GM12878 (cell line): ENCODE results near the gene CLASP1. TPM values are rescaled to one million over a fixed set of nuclear protein-coding genes. Genes with fewer than 3 reads are reported as not detected.

Experiments
- CBX3 ChIP-seq: fragments of 200-600 bp; sonication (generic); IDR thresholded peaks from 2 replicates; pipeline ENCODE4 v1.6.1; 2016; ENCODE audit warnings: low read depth, borderline replicate concordance
- CHD4 ChIP-seq: fragments of 200-600 bp; sonication (generic); IDR thresholded peaks from 2 replicates; pipeline ENCODE4 v1.6.1; 2016; ENCODE audit warnings: mild to moderate bottlenecking
- CREM ChIP-seq: IDR thresholded peaks from 2 replicates; pipeline ENCODE4 v1.6.1; 2014; ENCODE audit warnings: antibody characterized with exemption, low read depth
- DPF2 ChIP-seq: fragments of 450-650 bp; IDR thresholded peaks from 2 replicates; pipeline ENCODE4 v1.6.1; 2017; ENCODE audit warnings: mild to moderate bottlenecking
- EED ChIP-seq: sonication (generic); IDR thresholded peaks from 2 replicates; pipeline ENCODE4 v1.6.1; 2016; ENCODE audit warnings: antibody characterized with exemption, low read depth
- EP300 ChIP-seq, 2 experiments: fragments of 150-350 bp in 1 of 2; IDR thresholded peaks; 2 replicates each; pipeline ENCODE4 v1.6.1; 2011 to 2012; ENCODE audit warnings: low read depth in 2 of 2, low read length in 2 of 2, borderline replicate concordance in 1 of 2, improper control_type of control experiment in 1 of 2, inconsistent platforms in 1 of 2; ENCODE audit not compliant: control insufficient read depth in 1 of 2
- ESRRA ChIP-seq: IDR thresholded peaks from 2 replicates; pipeline ENCODE4 v1.6.1; 2012; ENCODE audit warnings: mild to moderate bottlenecking, low read length, improper control_type of control experiment
- EZH2 ChIP-seq: IDR thresholded peaks from 2 replicates; pipeline ENCODE4 v1.6.1; 2012; ENCODE audit warnings: low read depth, mild to moderate bottlenecking, control low read depth, inconsistent platforms, low read length, borderline replicate concordance; ENCODE audit not compliant: control insufficient read depth
- FOXM1 ChIP-seq: IDR thresholded peaks from 2 replicates; pipeline ENCODE4 v1.6.1; 2012; ENCODE audit warnings: low read depth, mild to moderate bottlenecking, inconsistent platforms, low read length, moderate library complexity
- HDAC2 ChIP-seq: fragments of 200-600 bp; sonication (generic); IDR thresholded peaks from 2 replicates; pipeline ENCODE4 v1.6.1; 2017
- JUND ChIP-seq: IDR thresholded peaks from 2 replicates; pipeline ENCODE4 v1.6.1; 2012; ENCODE audit warnings: low read depth, mild to moderate bottlenecking, low read length, improper control_type of control experiment, moderate library complexity
- KDM1A ChIP-seq: fragments of 200-600 bp; sonication (generic); IDR thresholded peaks from 2 replicates; pipeline ENCODE4 v1.6.1; 2016; ENCODE audit warnings: borderline replicate concordance
- MTA2 ChIP-seq: fragments of 450-650 bp; IDR thresholded peaks from 2 replicates; pipeline ENCODE4 v1.6.1; 2016; ENCODE audit warnings: low read depth, mild to moderate bottlenecking, moderate library complexity
- MTA3 ChIP-seq: IDR thresholded peaks from 2 replicates; pipeline ENCODE4 v1.6.1; 2012; ENCODE audit warnings: low read length, inconsistent platforms, borderline replicate concordance
- MXI1 ChIP-seq: fragments of 150-350 bp; IDR thresholded peaks from 2 replicates; pipeline ENCODE4 v1.6.1; 2011; ENCODE audit warnings: low read depth, mild to moderate bottlenecking, inconsistent platforms, low read length, improper control_type of control experiment
- NFIC ChIP-seq: IDR thresholded peaks from 2 replicates; pipeline ENCODE4 v1.6.1; 2012; ENCODE audit warnings: low read depth, mild to moderate bottlenecking, inconsistent platforms, low read length, moderate library complexity
- NR2F1 ChIP-seq: fragments of 450-650 bp; conservative IDR thresholded peaks from 2 replicates; pipeline ENCODE4 v1.6.1; 2017; ENCODE audit warnings: mild to moderate bottlenecking
- PML ChIP-seq: IDR thresholded peaks from 2 replicates; pipeline ENCODE4 v1.6.1; 2012; ENCODE audit warnings: low read length, inconsistent platforms
- POLR2A ChIP-seq: IDR thresholded peaks from 2 replicates; pipeline ENCODE4 v1.6.1; 2011; ENCODE audit warnings: low read depth, mild to moderate bottlenecking, low read length
- SIN3A ChIP-seq: IDR thresholded peaks from 2 replicates; pipeline ENCODE4 v1.6.1; 2012; ENCODE audit warnings: low read depth, low read length, improper control_type of control experiment
- SP1 ChIP-seq: IDR thresholded peaks from one replicate; pipeline ENCODE4 v1.6.1; 2011; ENCODE audit warnings: low read depth, low read length
- STAT1 ChIP-seq: fragments of 450-650 bp; conservative IDR thresholded peaks from 2 replicates; pipeline ENCODE4 v1.6.1; 2014; ENCODE audit warnings: antibody characterized with exemption, mild to moderate bottlenecking
- STAT3 ChIP-seq: IDR thresholded peaks from 2 replicates; pipeline ENCODE4 v1.6.1; 2011; ENCODE audit warnings: low read depth, low read length, improper control_type of control experiment
- TCF7 ChIP-seq: IDR thresholded peaks from 2 replicates; pipeline ENCODE4 v1.6.1; 2014; ENCODE audit warnings: antibody characterized with exemption, borderline replicate concordance
- WRNIP1 ChIP-seq: IDR thresholded peaks from 2 replicates; pipeline ENCODE4 v1.6.1; 2011; ENCODE audit warnings: low read depth, low read length, improper control_type of control experiment, borderline replicate concordance
- YBX1 ChIP-seq: fragments of 450-650 bp; IDR thresholded peaks from 2 replicates; pipeline ENCODE4 v1.6.1; 2016; ENCODE audit warnings: antibody characterized with exemption
- YY1 ChIP-seq: IDR thresholded peaks from 2 replicates; pipeline ENCODE4 v1.6.1; 2011; ENCODE audit warnings: low read depth, mild to moderate bottlenecking, low read length
- ZBED1 ChIP-seq: IDR thresholded peaks from 2 replicates; pipeline ENCODE4 v1.6.1; 2016; ENCODE audit warnings: borderline replicate concordance
- ZNF217 ChIP-seq: fragments of 450-650 bp; IDR thresholded peaks from 2 replicates; pipeline ENCODE4 v1.6.1; 2017; ENCODE audit warnings: antibody characterized with exemption, mild to moderate bottlenecking
- polyA plus RNA-seq, 11 experiments: library from polyadenylated mRNA; depleted of rRNA in 4 of 11; unstranded in 6 of 11; stranded (reverse) in 5 of 11; fragments of >200 nt; fragmentation: Nextera tagmentation in 4 of 11; fragmentation: Illumina TruSeq in 1 of 11; extraction: Ambion mirVana in 4 of 11; extraction: Trizol in 1 of 11; gene quantifications; 1 replicate in 1 of 11; 2 replicates in 10 of 11; pipeline versions ENCODE4 v1.2.1 to v1.2.3, GENCODE V29; 2011 to 2016; ENCODE audit warnings: inconsistent platforms in 2 of 11, missing spikeins in 2 of 11, low read depth in 1 of 11
- total RNA-seq, 4 experiments: library from RNA; depleted of rRNA in 3 of 4; stranded (reverse); fragments of >200 nt in 3 of 4; fragmentation: Illumina TruSeq in 1 of 4; extraction: Trizol in 1 of 4; gene quantifications; 2 replicates each; pipeline versions ENCODE4 v1.2.1 to v1.2.3, GENCODE V29; 2013 to 2021
- TF ChIP-seq, protein P1 (sequence below): IDR thresholded peaks from 2 replicates; pipeline ENCODE4 v1.6.1; 2012; ENCODE audit warnings: low read length, inconsistent platforms
- TF ChIP-seq, protein P2 (sequence below): IDR thresholded peaks from 2 replicates; pipeline ENCODE4 v1.6.1; 2012; ENCODE audit warnings: low read depth, low read length, improper control_type of control experiment
- TF ChIP-seq, protein P3 (sequence below): fragments of 450-650 bp; IDR thresholded peaks from 2 replicates; pipeline ENCODE4 v1.6.1; 2017; ENCODE audit warnings: antibody characterized with exemption, mild to moderate bottlenecking, moderate library complexity

Gene CLASP1
- total and polyA plus RNA-seq, 10 of the 15 experiments (the other 5 are each of a cell fraction or from before 2014, with no cell fraction given): 1.4 to 62.4 (median 32.9) TPM

DNA sequence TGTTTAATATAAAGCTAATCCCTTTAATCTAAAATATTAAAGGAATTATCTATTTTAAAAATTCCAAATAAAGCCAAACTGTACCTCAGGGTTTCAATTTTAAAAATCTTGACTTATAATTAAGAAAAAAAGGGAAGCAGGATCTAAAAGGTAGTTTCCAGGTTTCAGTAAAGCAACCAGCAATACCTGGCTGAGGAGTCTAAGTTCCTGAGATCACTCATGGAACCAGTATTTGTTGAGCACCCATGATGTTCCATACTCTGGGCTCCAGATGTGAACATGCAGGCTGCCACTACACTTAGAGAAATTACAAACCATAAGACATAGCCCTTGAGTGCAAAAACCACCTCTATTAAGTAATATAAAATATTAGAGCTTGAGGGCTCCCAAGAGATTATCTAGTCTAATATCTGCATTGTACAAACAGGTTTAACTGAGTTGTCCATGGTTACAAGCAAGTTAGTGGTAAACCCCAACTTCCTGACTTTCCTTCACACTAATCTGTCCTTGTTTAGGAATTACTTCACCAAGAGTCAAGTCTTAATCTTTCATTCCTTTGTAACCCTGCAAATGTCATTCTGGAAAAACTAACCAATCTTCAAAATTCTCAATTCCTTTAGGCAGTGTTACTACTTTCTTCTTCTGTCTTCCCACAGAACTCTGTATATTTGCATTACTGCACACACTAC lies 49.2 kb downstream of the CLASP1 start (continued):
- TF ChIP-seq, protein P1, sequence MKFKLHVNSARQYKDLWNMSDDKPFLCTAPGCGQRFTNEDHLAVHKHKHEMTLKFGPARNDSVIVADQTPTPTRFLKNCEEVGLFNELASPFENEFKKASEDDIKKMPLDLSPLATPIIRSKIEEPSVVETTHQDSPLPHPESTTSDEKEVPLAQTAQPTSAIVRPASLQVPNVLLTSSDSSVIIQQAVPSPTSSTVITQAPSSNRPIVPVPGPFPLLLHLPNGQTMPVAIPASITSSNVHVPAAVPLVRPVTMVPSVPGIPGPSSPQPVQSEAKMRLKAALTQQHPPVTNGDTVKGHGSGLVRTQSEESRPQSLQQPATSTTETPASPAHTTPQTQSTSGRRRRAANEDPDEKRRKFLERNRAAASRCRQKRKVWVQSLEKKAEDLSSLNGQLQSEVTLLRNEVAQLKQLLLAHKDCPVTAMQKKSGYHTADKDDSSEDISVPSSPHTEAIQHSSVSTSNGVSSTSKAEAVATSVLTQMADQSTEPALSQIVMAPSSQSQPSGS: peak; percentile 42; the same call in 1 of the 2 replicates
- TF ChIP-seq NR2F1 (no peak), NFIC (peak; percentile 88), DPF2 (peak; percentile 43; the same call in 1 of the 2 replicates), ZNF217 (no peak), MTA3 (no peak), SIN3A (no peak), CBX3 (no peak), FOXM1 (peak; percentile 78; the same call in 1 of the 2 replicates), POLR2A (no peak), WRNIP1 (no peak), EP300 (IDR thresholded peaks at IDR 0.05; ENCODE audit: borderline replicate concordance in 1 of 2, control insufficient read depth in 1 of 2, low read depth in 2 of 2, low read length in 2 of 2) (peak in 1 of 2 experiments; percentile 27; a peak in 1 of 4 replicates), MTA2 (peak; percentile 78), PML (no peak), KDM1A (no peak), STAT1 (no peak), YY1 (0 out of 2 replicates have a peak, but pooled peaks have one; percentile 29), TCF7 (no peak), SP1 (peak; percentile 27), CREM (peak; percentile 50; the same call in 1 of the 2 replicates), ESRRA (no peak), MXI1 (0 out of 2 replicates have a peak, but pooled peaks have one; percentile 19), YBX1 (no peak), STAT3 (no peak), JUND (no peak), HDAC2 (no peak), ZBED1 (no peak), CHD4 (no peak), EED (peak; percentile 76), EZH2 (no peak)
- TF ChIP-seq, protein P2, sequence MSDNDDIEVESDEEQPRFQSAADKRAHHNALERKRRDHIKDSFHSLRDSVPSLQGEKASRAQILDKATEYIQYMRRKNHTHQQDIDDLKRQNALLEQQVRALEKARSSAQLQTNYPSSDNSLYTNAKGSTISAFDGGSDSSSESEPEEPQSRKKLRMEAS: no peak
- TF ChIP-seq, protein P3, sequence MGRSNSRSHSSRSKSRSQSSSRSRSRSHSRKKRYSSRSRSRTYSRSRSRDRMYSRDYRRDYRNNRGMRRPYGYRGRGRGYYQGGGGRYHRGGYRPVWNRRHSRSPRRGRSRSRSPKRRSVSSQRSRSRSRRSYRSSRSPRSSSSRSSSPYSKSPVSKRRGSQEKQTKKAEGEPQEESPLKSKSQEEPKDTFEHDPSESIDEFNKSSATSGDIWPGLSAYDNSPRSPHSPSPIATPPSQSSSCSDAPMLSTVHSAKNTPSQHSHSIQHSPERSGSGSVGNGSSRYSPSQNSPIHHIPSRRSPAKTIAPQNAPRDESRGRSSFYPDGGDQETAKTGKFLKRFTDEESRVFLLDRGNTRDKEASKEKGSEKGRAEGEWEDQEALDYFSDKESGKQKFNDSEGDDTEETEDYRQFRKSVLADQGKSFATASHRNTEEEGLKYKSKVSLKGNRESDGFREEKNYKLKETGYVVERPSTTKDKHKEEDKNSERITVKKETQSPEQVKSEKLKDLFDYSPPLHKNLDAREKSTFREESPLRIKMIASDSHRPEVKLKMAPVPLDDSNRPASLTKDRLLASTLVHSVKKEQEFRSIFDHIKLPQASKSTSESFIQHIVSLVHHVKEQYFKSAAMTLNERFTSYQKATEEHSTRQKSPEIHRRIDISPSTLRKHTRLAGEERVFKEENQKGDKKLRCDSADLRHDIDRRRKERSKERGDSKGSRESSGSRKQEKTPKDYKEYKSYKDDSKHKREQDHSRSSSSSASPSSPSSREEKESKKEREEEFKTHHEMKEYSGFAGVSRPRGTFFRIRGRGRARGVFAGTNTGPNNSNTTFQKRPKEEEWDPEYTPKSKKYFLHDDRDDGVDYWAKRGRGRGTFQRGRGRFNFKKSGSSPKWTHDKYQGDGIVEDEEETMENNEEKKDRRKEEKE: no peak
